HEK293 (cell line): ENCODE results near the gene TNFSF12.

Experiments
- ATF2 ChIP-seq: fragments of 450-650 bp; formaldehyde crosslinking; IDR thresholded peaks from 2 replicates; pipeline ENCODE4 v1.5.1; 2016; ENCODE audit warnings: missing biosample characterization, missing genetic modification characterization, low read depth
- EGR2 ChIP-seq: fragments of 450-650 bp; formaldehyde crosslinking; IDR thresholded peaks from 2 replicates; pipeline ENCODE4 v1.5.1; 2016; ENCODE audit warnings: low read depth, missing biosample characterization, missing genetic modification characterization
- HIC1 ChIP-seq: fragments of 450-650 bp; formaldehyde crosslinking; IDR thresholded peaks from 2 replicates; pipeline ENCODE4 v1.5.1; 2016; ENCODE audit warnings: missing biosample characterization, missing genetic modification characterization
- OSR2 ChIP-seq: fragments of 450-650 bp; formaldehyde crosslinking; IDR thresholded peaks from 2 replicates; pipeline ENCODE4 v1.5.1; 2016; ENCODE audit warnings: missing biosample characterization, missing genetic modification characterization
- PRDM2 ChIP-seq: fragments of 450-650 bp; formaldehyde crosslinking; IDR thresholded peaks from 2 replicates; pipeline ENCODE4 v1.5.1; 2016; ENCODE audit warnings: missing biosample characterization, missing genetic modification characterization, borderline replicate concordance
- ZBTB17 ChIP-seq: fragments of 450-650 bp; formaldehyde crosslinking; IDR thresholded peaks from 2 replicates; pipeline ENCODE4 v1.5.1; 2016; ENCODE audit warnings: missing biosample characterization, missing genetic modification characterization
- ZBTB21 ChIP-seq: fragments of 450-650 bp; formaldehyde crosslinking; IDR thresholded peaks from 2 replicates; pipeline ENCODE4 v1.5.1; 2017; ENCODE audit warnings: missing biosample characterization, missing genetic modification characterization
- ZBTB48 ChIP-seq: fragments of 450-650 bp; formaldehyde crosslinking; IDR thresholded peaks from 2 replicates; pipeline ENCODE4 v1.5.1; 2016; ENCODE audit warnings: missing biosample characterization, missing genetic modification characterization
- ZNF133 ChIP-seq: fragments of 450-650 bp; formaldehyde crosslinking; IDR thresholded peaks from 2 replicates; pipeline ENCODE4 v1.5.1; 2016; ENCODE audit warnings: missing biosample characterization, missing genetic modification characterization
- ZNF16 ChIP-seq: fragments of 450-650 bp; formaldehyde crosslinking; IDR thresholded peaks from 2 replicates; pipeline ENCODE4 v1.5.1; 2016; ENCODE audit warnings: low read depth, missing biosample characterization, missing genetic modification characterization
- ZNF2 ChIP-seq: fragments of 450-650 bp; formaldehyde crosslinking; IDR thresholded peaks from 2 replicates; pipeline ENCODE4 v1.5.1; 2016; ENCODE audit warnings: missing biosample characterization, missing genetic modification characterization
- ZNF214 ChIP-seq: fragments of 450-650 bp; formaldehyde crosslinking; IDR thresholded peaks from 2 replicates; pipeline ENCODE4 v1.5.1; 2017; ENCODE audit warnings: missing biosample characterization, mild to moderate bottlenecking, missing genetic modification characterization, borderline replicate concordance
- ZNF221 ChIP-seq: fragments of 450-650 bp; formaldehyde crosslinking; IDR thresholded peaks from 2 replicates; pipeline ENCODE4 v1.5.1; 2017; ENCODE audit warnings: missing biosample characterization, missing genetic modification characterization, borderline replicate concordance
- ZNF248 ChIP-seq: fragments of 450-650 bp; formaldehyde crosslinking; IDR thresholded peaks from 2 replicates; pipeline ENCODE4 v1.5.1; 2017; ENCODE audit warnings: missing biosample characterization, missing genetic modification characterization
- ZNF394 ChIP-seq: fragments of 450-650 bp; formaldehyde crosslinking; IDR thresholded peaks from 2 replicates; pipeline ENCODE4 v1.5.1; 2016; ENCODE audit warnings: missing biosample characterization, missing genetic modification characterization, mild to moderate bottlenecking, moderate library complexity, borderline replicate concordance
- ZNF510 ChIP-seq: fragments of 450-650 bp; formaldehyde crosslinking; IDR thresholded peaks from 2 replicates; pipeline ENCODE4 v1.5.1; 2018; ENCODE audit warnings: mild to moderate bottlenecking, missing genetic modification characterization, missing biosample characterization; ENCODE audit not compliant: insufficient replicate concordance
- ZNF654 ChIP-seq: fragments of 450-650 bp; formaldehyde crosslinking; IDR thresholded peaks from 2 replicates; pipeline ENCODE4 v1.5.1; 2016; ENCODE audit warnings: low read depth, missing biosample characterization, missing genetic modification characterization
- ZNF707 ChIP-seq: fragments of 450-650 bp; formaldehyde crosslinking; IDR thresholded peaks from 2 replicates; pipeline ENCODE4 v1.5.1; 2016; ENCODE audit warnings: missing biosample characterization, missing genetic modification characterization
- ZNF777 ChIP-seq: fragments of 450-650 bp; formaldehyde crosslinking; IDR thresholded peaks from 2 replicates; pipeline ENCODE4 v1.5.1; 2017; ENCODE audit warnings: missing biosample characterization, missing genetic modification characterization, borderline replicate concordance
- ZSCAN18 ChIP-seq: fragments of 450-650 bp; formaldehyde crosslinking; IDR thresholded peaks from 2 replicates; pipeline ENCODE4 v1.5.1; 2016; ENCODE audit warnings: missing biosample characterization, missing genetic modification characterization
- ZXDB ChIP-seq: fragments of 450-650 bp; formaldehyde crosslinking; IDR thresholded peaks from 2 replicates; pipeline ENCODE4 v1.5.1; 2016; ENCODE audit warnings: missing biosample characterization, missing genetic modification characterization
- TF ChIP-seq, protein P1 (sequence below): fragments of 450-650 bp; formaldehyde crosslinking; IDR thresholded peaks from 2 replicates; pipeline ENCODE4 v1.5.1; 2016; ENCODE audit warnings: missing biosample characterization, missing genetic modification characterization
- TF ChIP-seq, protein P2 (sequence below): fragments of 450-650 bp; formaldehyde crosslinking; IDR thresholded peaks from 2 replicates; pipeline ENCODE4 v1.5.1; 2016; ENCODE audit warnings: missing biosample characterization, missing genetic modification characterization
- TF ChIP-seq, protein P3 (sequence below): fragments of 450-650 bp; formaldehyde crosslinking; IDR thresholded peaks from 2 replicates; pipeline ENCODE4 v1.5.1; 2016; ENCODE audit warnings: missing biosample characterization, missing genetic modification characterization

Gene TNFSF12

DNA sequence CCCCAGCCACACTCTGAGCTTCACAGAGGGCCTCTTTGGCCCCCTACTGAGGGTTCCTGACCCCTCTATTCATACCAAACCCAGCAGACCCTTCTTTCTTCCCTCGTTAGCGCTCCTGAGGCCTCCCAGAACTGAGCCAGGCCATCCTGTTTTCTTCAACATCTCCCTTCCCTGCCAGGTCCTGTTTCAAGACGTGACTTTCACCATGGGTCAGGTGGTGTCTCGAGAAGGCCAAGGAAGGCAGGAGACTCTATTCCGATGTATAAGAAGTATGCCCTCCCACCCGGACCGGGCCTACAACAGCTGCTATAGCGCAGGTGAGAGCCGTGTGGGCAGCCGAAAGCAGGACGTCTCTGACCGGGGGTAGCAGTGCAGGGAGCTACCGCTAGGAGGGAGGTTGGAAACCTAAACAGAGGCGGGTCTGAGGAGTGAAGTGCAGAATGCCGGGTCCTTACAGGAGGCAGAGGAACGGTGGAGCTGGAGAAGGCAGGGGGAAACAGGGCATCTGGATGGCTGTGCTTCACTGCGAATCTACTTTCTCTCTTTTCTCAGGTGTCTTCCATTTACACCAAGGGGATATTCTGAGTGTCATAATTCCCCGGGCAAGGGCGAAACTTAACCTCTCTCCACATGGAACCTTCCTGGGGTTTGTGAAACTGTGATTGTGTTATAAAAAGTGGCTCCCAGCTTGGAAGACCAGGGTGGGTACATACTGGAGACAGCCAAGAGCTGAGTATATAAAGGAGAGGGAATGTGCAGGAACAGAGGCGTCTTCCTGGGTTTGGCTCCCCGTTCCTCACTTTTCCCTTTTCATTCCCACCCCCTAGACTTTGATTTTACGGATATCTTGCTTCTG, 11.5 kb downstream of the TNFSF12 start (continued):
- no peak for TF ChIP-seq HIC1 (tag by site-specific recombination)
- TF ChIP-seq, protein P1, sequence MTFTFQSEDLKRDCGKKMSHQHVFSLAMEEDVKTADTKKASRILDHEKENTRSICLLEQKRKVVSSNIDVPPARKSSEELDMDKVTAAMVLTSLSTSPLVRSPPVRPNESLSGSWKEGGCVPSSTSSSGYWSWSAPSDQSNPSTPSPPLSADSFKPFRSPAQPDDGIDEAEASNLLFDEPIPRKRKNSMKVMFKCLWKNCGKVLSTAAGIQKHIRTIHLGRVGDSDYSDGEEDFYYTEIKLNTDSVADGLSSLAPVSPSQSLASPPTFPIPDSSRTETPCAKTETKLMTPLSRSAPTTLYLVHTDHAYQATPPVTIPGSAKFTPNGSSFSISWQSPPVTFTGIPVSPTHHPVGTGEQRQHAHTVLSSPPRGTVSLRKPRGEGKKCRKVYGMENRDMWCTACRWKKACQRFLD (tag by site-specific recombination): no peak
- TF ChIP-seq ZNF133 (tag by site-specific recombination): no peak
- TF ChIP-seq, protein P2, sequence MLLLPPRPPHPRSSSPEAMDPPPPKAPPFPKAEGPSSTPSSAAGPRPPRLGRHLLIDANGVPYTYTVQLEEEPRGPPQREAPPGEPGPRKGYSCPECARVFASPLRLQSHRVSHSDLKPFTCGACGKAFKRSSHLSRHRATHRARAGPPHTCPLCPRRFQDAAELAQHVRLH (tag by site-specific recombination): peak; percentile 54; the same call in 1 of the 2 replicates
- TF ChIP-seq ZNF16 (tag by site-specific recombination): no peak
- no peak for TF ChIP-seq ZSCAN18 (tag by site-specific recombination)
- no peak for TF ChIP-seq ZNF248
- TF ChIP-seq, protein P3, sequence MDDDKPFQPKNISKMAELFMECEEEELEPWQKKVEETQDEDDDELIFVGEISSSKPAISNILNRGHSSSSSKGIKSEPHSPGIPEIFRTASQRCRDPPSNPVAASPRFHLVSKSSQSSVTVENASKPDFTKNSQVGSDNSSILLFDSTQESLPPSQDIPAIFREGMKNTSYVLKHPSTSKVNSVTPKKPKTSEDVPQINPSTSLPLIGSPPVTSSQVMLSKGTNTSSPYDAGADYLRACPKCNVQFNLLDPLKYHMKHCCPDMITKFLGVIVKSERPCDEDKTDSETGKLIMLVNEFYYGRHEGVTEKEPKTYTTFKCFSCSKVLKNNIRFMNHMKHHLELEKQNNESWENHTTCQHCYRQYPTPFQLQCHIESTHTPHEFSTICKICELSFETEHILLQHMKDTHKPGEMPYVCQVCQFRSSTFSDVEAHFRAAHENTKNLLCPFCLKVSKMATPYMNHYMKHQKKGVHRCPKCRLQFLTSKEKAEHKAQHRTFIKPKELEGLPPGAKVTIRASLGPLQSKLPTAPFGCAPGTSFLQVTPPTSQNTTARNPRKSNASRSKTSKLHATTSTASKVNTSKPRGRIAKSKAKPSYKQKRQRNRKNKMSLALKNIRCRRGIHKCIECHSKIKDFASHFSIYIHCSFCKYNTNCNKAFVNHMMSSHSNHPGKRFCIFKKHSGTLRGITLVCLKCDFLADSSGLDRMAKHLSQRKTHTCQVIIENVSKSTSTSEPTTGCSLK (tag by site-specific recombination): no peak
- TF ChIP-seq ZNF221 (tag by site-specific recombination): no peak
- peak; percentile 34; the same call in 1 of the 2 replicates for TF ChIP-seq OSR2 (tag by site-specific recombination)
- TF ChIP-seq ZXDB (tag by site-specific recombination): no peak
- TF ChIP-seq ZNF2 (tag by site-specific recombination): no peak
- no peak for TF ChIP-seq ZNF654 (tag by site-specific recombination)
- no peak for TF ChIP-seq PRDM2
- TF ChIP-seq ZNF214: no peak
- no peak for TF ChIP-seq ZBTB48 (tag by site-specific recombination)
- TF ChIP-seq EGR2: peak; percentile 55
- TF ChIP-seq ZNF394: no peak
- no peak for TF ChIP-seq ZNF707 (tag by site-specific recombination)
- no peak for TF ChIP-seq ATF2 (tag by site-specific recombination)
- no peak for TF ChIP-seq ZNF777 (tag by site-specific recombination)
- peak; percentile 57 for TF ChIP-seq ZBTB17 (tag by site-specific recombination)
- no peak for TF ChIP-seq ZBTB21 (tag by site-specific recombination)
- TF ChIP-seq ZNF510: no peak
